OCI-LY7 (cell line): ENCODE data around the gene LMOD1. TPM values are rescaled to one million over a fixed set of nuclear protein-coding genes. Genes with fewer than 3 reads are reported as not detected.
"Not testable (repeated sequence)": the region's sequence is repeated elsewhere in the genome, so short reads cannot be mapped to it uniquely, and the experiment has no call there.

Experiments
- BruUV-seq: library from RNA; stranded (reverse); fragments of 400-500 nt; replicated peaks from 2 replicates; lab custom pipeline; 2021; lab: Mats Ljungman, UMichigan
- CTCF ChIA-PET: fragments of 300-600 bp; sonication (Branson Sonifier 250); formaldehyde crosslinking; loops from one replicate; lab custom pipeline; 2022; ENCODE audit warnings: antibody characterized with exemption; ENCODE audit not compliant: unreplicated experiment; lab: Charles Lee
- POLR2A ChIA-PET: fragments of 300-600 bp; sonication (Branson Sonifier 250); formaldehyde crosslinking; loops from one replicate; lab custom pipeline; 2022; ENCODE audit warnings: antibody characterized with exemption; lab: Charles Lee
- DNase-seq: peaks from one replicate; pipeline ENCODE4 v3.0.0-alpha.2; 2015; ENCODE audit warnings: low spot score
- H2AFZ ChIP-seq: fragments of 200-600 bp; sonication (generic), shearing (Covaris generic); 2 replicates; pipeline ENCODE4 v1.6.1; 2014; ENCODE audit warnings: mild to moderate bottlenecking, antibody characterized with exemption, low read length, moderate library complexity
- H3K27ac ChIP-seq: fragments of 200-600 bp; sonication (generic); 2 replicates; pipeline ENCODE4 v1.5.1; 2014; ENCODE audit warnings: mixed run types, low read depth, mild to moderate bottlenecking, moderate library complexity, low read length, inconsistent platforms; ENCODE audit not compliant: poor library complexity, severe bottlenecking
- H3K36me3 ChIP-seq: fragments of 200-600 bp; sonication (generic); 2 replicates; pipeline ENCODE4 v1.6.1; 2014; ENCODE audit warnings: mild to moderate bottlenecking, antibody characterized with exemption, low read length, moderate library complexity, mixed read lengths; ENCODE audit not compliant: insufficient read depth
- H3K4me1 ChIP-seq: fragments of 200-600 bp; sonication (generic); 2 replicates; pipeline ENCODE4 v1.5.1; 2014; ENCODE audit warnings: mild to moderate bottlenecking, low read length; ENCODE audit not compliant: insufficient read depth, poor library complexity, severe bottlenecking
- H3K4me2 ChIP-seq: fragments of 200-600 bp; sonication (generic); 2 replicates; pipeline ENCODE4 v1.6.1; 2014; ENCODE audit warnings: mild to moderate bottlenecking, low read length
- H3K4me3 ChIP-seq: fragments of 200-600 bp; sonication (generic); 2 replicates; pipeline ENCODE4 v1.5.1; 2014; ENCODE audit warnings: mild to moderate bottlenecking, low read depth, low read length; ENCODE audit not compliant: poor library complexity, severe bottlenecking
- H3K79me2 ChIP-seq: fragments of 200-600 bp; sonication (generic); 2 replicates; pipeline ENCODE4 v1.6.1; 2016; ENCODE audit warnings: low read depth, mild to moderate bottlenecking, low read length, moderate library complexity, mixed read lengths; ENCODE audit not compliant: insufficient read depth
- H3K9me2 ChIP-seq: fragments of 200-600 bp; sonication (generic); 2 replicates; pipeline ENCODE4 v1.6.1; 2016; ENCODE audit warnings: mild to moderate bottlenecking, low read length, mixed read lengths; ENCODE audit not compliant: insufficient read depth
- H3K9me3 ChIP-seq: fragments of 200-600 bp; sonication (generic); 2 replicates; pipeline ENCODE4 v1.6.1; 2014; ENCODE audit warnings: mild to moderate bottlenecking, mixed run types, low read length, mixed read lengths
- H4K20me1 ChIP-seq: fragments of 200-600 bp; sonication (generic); 2 replicates; pipeline ENCODE4 v1.6.1; 2014; ENCODE audit warnings: mild to moderate bottlenecking, antibody characterized with exemption, low read length, moderate library complexity, mixed read lengths; ENCODE audit not compliant: insufficient read depth
- EZH2phosphoT487 ChIP-seq: fragments of 200-600 bp; sonication (generic); IDR thresholded peaks from 2 replicates; pipeline ENCODE4 v1.6.1; 2018; ENCODE audit warnings: low read depth, borderline replicate concordance, mild to moderate bottlenecking, mixed run types, antibody characterized with exemption, low read length, moderate library complexity, mixed read lengths
- intact Hi-C: fragments of 100-400 bp; cut with micrococcal nuclease; formaldehyde crosslinking; loops from one replicate; pipeline ENCODE4 v1.10.0; 2022; ENCODE audit not compliant: unreplicated experiment
- total RNA-seq, 2 experiments: library from RNA; depleted of rRNA in 1 of 2; stranded (reverse); fragments of >200 nt in 1 of 2; shearing (Covaris generic) in 1 of 2; gene quantifications; 2 replicates each; pipeline ENCODE4 v1.2.3, GENCODE V29; 2014 to 2022
- TF ChIP-seq, protein P1 (sequence below): fragments of 200-600 bp; sonication (generic); conservative IDR thresholded peaks from 2 replicates; pipeline ENCODE4 v1.5.1; 2014; ENCODE audit warnings: mild to moderate bottlenecking, antibody characterized with exemption, low read length, moderate library complexity, mixed read lengths

Gene LMOD1
- total RNA-seq, 2 experiments from 2014 or later, result not detected

DNA sequence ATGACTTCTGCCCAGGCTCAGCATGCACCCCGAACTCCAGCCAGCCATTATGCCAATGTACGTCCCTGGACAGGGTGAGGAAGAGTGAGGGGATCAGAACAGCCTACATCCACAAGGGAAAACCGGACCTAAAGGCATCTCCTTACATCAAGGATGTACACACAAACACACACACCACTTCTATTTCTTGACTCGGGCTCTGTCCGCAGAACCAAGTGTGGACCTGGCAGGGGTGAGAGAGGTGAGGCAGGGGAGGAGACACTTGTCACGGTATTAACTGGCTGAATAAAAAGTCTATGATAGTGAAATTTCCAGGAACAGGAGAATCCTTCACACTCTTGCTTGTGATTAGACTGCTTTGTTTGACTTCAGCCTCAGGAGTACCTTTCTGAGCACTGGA, 2.3 kb downstream of the LMOD1 start:
- Histone ChIP-seq H3K4me3 (no peak overlapping the region), H3K79me2 (no peaks in the 10 kb centered on the region), H3K36me3 (no peaks in the 10 kb centered on the region), H4K20me1 (no peaks in the 10 kb centered on the region), H3K9me3 (no peaks in the 10 kb centered on the region), H3K9me2 (no peaks in the 10 kb centered on the region), H3K4me2 (no peak overlapping the region), H3K4me1 (no peaks in the 10 kb centered on the region), H2AFZ (no peak overlapping the region), H3K27ac (no peak overlapping the region)
- no peak for TF ChIP-seq EZH2phosphoT487
- TF ChIP-seq, protein P1, sequence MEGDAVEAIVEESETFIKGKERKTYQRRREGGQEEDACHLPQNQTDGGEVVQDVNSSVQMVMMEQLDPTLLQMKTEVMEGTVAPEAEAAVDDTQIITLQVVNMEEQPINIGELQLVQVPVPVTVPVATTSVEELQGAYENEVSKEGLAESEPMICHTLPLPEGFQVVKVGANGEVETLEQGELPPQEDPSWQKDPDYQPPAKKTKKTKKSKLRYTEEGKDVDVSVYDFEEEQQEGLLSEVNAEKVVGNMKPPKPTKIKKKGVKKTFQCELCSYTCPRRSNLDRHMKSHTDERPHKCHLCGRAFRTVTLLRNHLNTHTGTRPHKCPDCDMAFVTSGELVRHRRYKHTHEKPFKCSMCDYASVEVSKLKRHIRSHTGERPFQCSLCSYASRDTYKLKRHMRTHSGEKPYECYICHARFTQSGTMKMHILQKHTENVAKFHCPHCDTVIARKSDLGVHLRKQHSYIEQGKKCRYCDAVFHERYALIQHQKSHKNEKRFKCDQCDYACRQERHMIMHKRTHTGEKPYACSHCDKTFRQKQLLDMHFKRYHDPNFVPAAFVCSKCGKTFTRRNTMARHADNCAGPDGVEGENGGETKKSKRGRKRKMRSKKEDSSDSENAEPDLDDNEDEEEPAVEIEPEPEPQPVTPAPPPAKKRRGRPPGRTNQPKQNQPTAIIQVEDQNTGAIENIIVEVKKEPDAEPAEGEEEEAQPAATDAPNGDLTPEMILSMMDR, result no peak
- intact Hi-C loops, result no loop called here
- DNase-seq, result no peak
- ChIA-PET POLR2A (no interaction called here), CTCF (no interaction called here)
- BruUV-seq, result no TSS peak

DNA sequence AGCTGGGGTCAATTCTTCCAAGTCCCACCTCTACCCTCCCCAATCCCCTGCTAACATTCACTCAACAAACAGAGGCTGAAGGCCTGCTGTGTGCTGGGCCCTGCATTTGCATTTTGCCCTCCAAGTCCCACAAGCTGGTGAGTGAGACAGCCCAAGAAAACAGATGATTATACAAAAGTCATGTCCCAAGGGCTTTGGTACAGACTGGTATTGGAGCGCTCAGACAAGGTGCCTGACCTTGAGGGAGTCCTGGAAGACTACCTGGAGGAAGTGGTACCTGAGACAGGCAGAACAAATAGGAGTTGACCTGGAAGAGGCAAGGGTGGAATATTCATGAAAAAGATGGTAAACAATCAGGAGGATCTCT, 4.2 kb downstream of the LMOD1 start:
- Histone ChIP-seq H3K9me2 (no peaks in the 10 kb centered on the region), H3K4me3 (no peak overlapping the region), H2AFZ (no peak overlapping the region), H3K4me1 (no peaks in the 10 kb centered on the region), H3K36me3 (no peaks in the 10 kb centered on the region), H3K9me3 (no peaks in the 10 kb centered on the region), H4K20me1 (no peaks in the 10 kb centered on the region), H3K79me2 (no peaks in the 10 kb centered on the region), H3K27ac (no peak overlapping the region), H3K4me2 (no peak overlapping the region)
- ChIA-PET POLR2A (interaction anchor here (0.6 kb wide), 1 partner anchor 22 kb away, joined by 15 read pairs; no protein-coding TSS in a partner anchor), CTCF (no interaction called here)
- intact Hi-C loops, result no loop called here
- DNase-seq, result no peak
- TF ChIP-seq EZH2phosphoT487, result no peak
- TF ChIP-seq, protein P1, result no peak
- BruUV-seq, result no TSS peak

DNA sequence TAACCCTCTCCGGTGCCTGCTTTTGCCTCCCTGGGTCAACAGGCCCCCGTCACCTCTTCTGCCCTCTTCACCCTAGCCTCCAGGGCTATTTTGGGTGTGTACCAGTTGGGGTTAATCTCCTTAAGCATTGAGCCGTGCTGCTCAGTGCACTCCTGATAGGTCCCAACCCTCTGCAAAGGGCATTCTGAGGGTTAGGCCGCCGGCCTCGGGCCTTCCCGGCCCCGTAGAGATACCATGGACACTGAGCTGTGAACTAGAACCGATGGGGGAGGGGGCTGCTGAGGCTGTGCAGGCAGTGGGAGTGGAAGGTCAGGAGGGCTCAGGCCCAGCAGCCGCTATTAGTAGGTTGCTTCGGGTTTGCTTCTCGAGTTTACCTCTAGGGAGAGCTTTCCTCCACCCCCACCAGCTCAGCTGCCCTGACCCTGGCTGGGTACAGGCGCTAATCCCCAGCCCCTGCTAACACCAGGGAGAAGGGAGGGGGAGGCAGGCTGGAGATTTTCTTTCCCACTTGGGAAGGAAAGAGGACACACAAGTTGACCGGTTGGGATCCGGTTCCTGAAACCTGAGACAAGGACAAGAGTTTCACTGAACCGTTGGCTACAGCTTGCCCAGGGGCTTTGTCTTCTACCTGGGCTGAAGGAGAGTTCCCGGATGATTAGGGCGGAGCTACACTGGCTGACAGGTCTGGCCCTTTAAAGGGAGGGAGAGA, 4.8 kb downstream of the LMOD1 start:
- H3K36me3 ChIP-seq, result no peaks in the 10 kb centered on the region
- H3K4me1 ChIP-seq, result no peaks in the 10 kb centered on the region
- H3K4me2 ChIP-seq, result no peak overlapping the region
- BruUV-seq, result no TSS peak
- no peaks in the 10 kb centered on the region for H4K20me1 ChIP-seq
- intact Hi-C loops, result no loop called here
- H3K27ac ChIP-seq, result no peak overlapping the region
- no peaks in the 10 kb centered on the region for H3K9me2 ChIP-seq
- TF ChIP-seq, protein P1, result no peak
- TF ChIP-seq EZH2phosphoT487, result no peak
- no peaks in the 10 kb centered on the region for H3K9me3 ChIP-seq
- no peaks in the 10 kb centered on the region for H3K79me2 ChIP-seq
- DNase-seq, result no peak
- H3K4me3 ChIP-seq, result no peak overlapping the region
- H2AFZ ChIP-seq, result no peak overlapping the region
- POLR2A ChIA-PET, result interaction anchor here (0.6 kb wide), 1 partner anchor 21 kb away, joined by 15 read pairs; no protein-coding TSS in a partner anchor
- CTCF ChIA-PET, result no interaction called here

DNA sequence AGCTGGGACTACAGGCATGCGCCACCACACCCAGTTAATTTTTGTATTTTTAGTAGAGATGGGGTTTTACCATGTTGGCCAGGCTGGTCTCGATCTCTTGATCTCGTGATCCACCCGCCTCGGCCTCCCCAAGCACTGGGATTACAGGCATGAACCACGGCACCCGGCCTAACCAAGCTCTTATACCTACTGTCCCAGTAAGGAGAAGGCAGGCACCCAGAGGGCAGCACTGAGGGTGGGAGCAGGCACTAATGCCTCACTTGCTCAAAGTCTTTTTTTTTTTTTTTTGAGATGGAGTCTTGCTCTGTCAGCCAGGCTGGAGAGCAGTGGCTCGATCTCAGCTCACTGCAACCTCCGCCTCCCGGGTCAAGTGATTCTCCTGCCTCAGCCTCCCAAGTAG, 6.0 kb downstream of the LMOD1 start:
- BruUV-seq, H3K36me3 ChIP-seq, H4K20me1 ChIP-seq, H3K4me3 ChIP-seq, intact Hi-C loops, H3K4me2 ChIP-seq, H3K79me2 ChIP-seq, H3K9me3 ChIP-seq, H3K9me2 ChIP-seq, POLR2A ChIA-PET, H3K4me1 ChIP-seq, H2AFZ ChIP-seq, DNase-seq, H3K27ac ChIP-seq: not testable (repeated sequence)
- CTCF ChIA-PET, result interaction anchor here (0.6 to 0.7 kb wide), 2 partner anchors 59 to 191 kb away, joined by 5 read pairs; no protein-coding TSS in a partner anchor
